HTERT RPE-1 (cell line): Measurements from ENCODE around the gene SEMA4D.

Experiments used
- in situ Hi-C: fragments of 300-500 bp; cut with MboI; formaldehyde crosslinking; loops from 4 replicates; pipeline ENCODE4 v1.14.3; 2020; ENCODE audit warnings: low sequenced_read_pairs

SEMA4D gene

GRCh38 chr9:89329917-89330316 lies 168.0 kb downstream of the SEMA4D start:
- in situ Hi-C loops: no loop called here

- in situ Hi-C loops: no loop called here
Observed at GRCh38 chr9:89328064-89328463, 169.8 kb downstream of the SEMA4D start.

GRCh38 chr9:89325733-89326132 lies 172.2 kb downstream of the SEMA4D start:
- in situ Hi-C loops: no loop called here

- in situ Hi-C loops: no loop called here
Observed at GRCh38 chr9:89323390-89323789, 174.5 kb downstream of the SEMA4D start.

- in situ Hi-C loops: no loop called here
Observed at GRCh38 chr9:89319015-89319905, 178.7 kb downstream of the SEMA4D start.

GRCh38 chr9:89318123-89319014 lies 179.5 kb downstream of the SEMA4D start, which contains the start of gene SECISBP2:
Gene SECISBP2 (plus strand): TSS chr9:89318500. CDS start chr9:89318577, 77 bp downstream.
- in situ Hi-C loops: no loop called here

GRCh38 chr9:89317282-89317681 lies 180.6 kb downstream of the SEMA4D start:
- in situ Hi-C loops: no loop called here

- in situ Hi-C loops: no loop called here
Observed at GRCh38 chr9:89315482-89315881, 182.4 kb downstream of the SEMA4D start.

GRCh38 chr9:89314955-89315354 lies 183.0 kb downstream of the SEMA4D start:
- in situ Hi-C loops: no loop called here

- in situ Hi-C loops: no loop called here
Observed at GRCh38 chr9:89313842-89314241, 184.1 kb downstream of the SEMA4D start.

GRCh38 chr9:89312222-89312571 lies 185.7 kb downstream of the SEMA4D start:
- in situ Hi-C loops: no loop called here

GRCh38 chr9:89311346-89312221 lies 186.3 kb downstream of the SEMA4D start:
- in situ Hi-C loops: no loop called here
